MCF 10A (cell line): ENCODE measurements around the gene DUSP2. TPM values are rescaled to one million over a fixed set of nuclear protein-coding genes. Genes with fewer than 3 reads are reported as not detected.

Source experiments
- BruUV-seq: library from RNA; stranded (reverse); fragments of 400-500 nt; replicated peaks from 2 replicates; lab custom pipeline; 2021; lab: Mats Ljungman, UMichigan
- CTCF ChIA-PET: fragments of 300-600 bp; sonication (Branson Sonifier 250); formaldehyde crosslinking; extraction: SDS; loops from one replicate; lab custom pipeline; 2021; ENCODE audit warnings: antibody characterized with exemption, inconsistent platforms; lab: Yijun Ruan, JAX
- POLR2A ChIA-PET: fragments of 300-600, 350-650 bp; sonication (Branson Sonifier 250); formaldehyde crosslinking; extraction: SDS; loops from one replicate; lab custom pipeline; 2020; ENCODE audit warnings: antibody characterized with exemption, inconsistent platforms; lab: Yijun Ruan, JAX
- DNase-seq: peaks from one replicate; pipeline ENCODE4 v3.0.0-alpha.2; 2018; ENCODE audit not compliant: unreplicated experiment
- H3K27ac Mint-ChIP-seq: one replicate; pipeline ENCODE4 v1.8.0; 2022; ENCODE audit warnings: mild to moderate bottlenecking, low read depth, mixed read lengths; ENCODE audit not compliant: unreplicated experiment
- H3K27me3 Mint-ChIP-seq: one replicate; pipeline ENCODE4 v1.8.0; 2022; ENCODE audit warnings: mixed read lengths; ENCODE audit not compliant: insufficient read depth, unreplicated experiment
- H3K36me3 Mint-ChIP-seq: one replicate; pipeline ENCODE4 v1.8.0; 2022; ENCODE audit warnings: mild to moderate bottlenecking, moderate library complexity, mixed read lengths; ENCODE audit not compliant: insufficient read depth, unreplicated experiment
- H3K4me1 Mint-ChIP-seq: one replicate; pipeline ENCODE4 v1.8.0; 2022; ENCODE audit warnings: mixed read lengths; ENCODE audit not compliant: insufficient read depth, unreplicated experiment
- H3K4me3 Mint-ChIP-seq: one replicate; pipeline ENCODE4 v1.8.0; 2022; ENCODE audit warnings: mild to moderate bottlenecking, moderate library complexity, mixed read lengths; ENCODE audit not compliant: unreplicated experiment
- H3K9me3 Mint-ChIP-seq: one replicate; pipeline ENCODE4 v1.8.0; 2022; ENCODE audit warnings: mixed read lengths; ENCODE audit not compliant: unreplicated experiment
- intact Hi-C: fragments of 100-400 bp; cut with micrococcal nuclease; formaldehyde crosslinking; loops from 2 replicates; pipeline ENCODE4 v1.14.1; 2022
- total RNA-seq: library from RNA; stranded (reverse); gene quantifications from 2 replicates; pipeline ENCODE4 v1.2.3, GENCODE V29; 2022
- TF ChIP-seq, protein P1 (sequence below): fragments of 200-600 bp; IDR thresholded peaks from one replicate; pipeline ENCODE4 v1.8.0; 2022; ENCODE audit warnings: antibody characterized with exemption, mild to moderate bottlenecking; ENCODE audit not compliant: unreplicated experiment

Gene DUSP2
- total RNA-seq, 1 experiment from 2014 or later = 3.3 TPM

DNA sequence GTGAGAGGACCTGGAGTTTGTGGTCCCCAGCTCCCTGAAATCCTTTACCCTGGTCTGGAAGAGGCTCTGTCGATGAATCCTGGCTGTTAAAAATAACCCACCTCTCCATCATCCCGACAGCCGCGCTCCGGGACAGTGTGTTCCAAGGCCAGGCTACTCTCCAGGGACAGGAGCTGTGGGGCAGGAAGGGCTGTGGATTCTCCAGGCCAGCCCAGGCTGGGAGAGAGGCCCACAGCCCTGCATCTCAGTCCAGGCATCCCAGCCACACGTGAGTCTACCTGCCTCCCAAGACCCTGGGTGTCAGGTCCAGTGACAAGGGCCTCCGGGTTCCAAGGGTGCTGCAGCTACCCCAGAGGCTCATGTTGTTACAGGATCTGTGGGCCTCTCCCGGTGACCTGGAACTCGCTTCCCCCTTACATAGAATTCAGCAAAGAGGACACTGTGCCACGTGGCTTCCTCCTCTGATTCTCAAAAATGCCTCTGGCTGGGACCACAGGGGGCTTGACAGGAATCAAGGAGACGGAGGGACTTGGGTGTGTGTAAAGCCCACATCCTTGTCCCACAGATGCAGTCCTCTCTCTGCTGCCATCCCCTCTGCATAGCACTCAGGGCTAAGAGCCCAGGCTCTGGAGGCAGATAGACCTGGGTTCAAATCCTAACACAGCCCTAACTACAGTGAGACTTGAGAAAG, 46.2 kb downstream of the DUSP2 start:
- no peak for DNase-seq
- TF ChIP-seq, protein P1, sequence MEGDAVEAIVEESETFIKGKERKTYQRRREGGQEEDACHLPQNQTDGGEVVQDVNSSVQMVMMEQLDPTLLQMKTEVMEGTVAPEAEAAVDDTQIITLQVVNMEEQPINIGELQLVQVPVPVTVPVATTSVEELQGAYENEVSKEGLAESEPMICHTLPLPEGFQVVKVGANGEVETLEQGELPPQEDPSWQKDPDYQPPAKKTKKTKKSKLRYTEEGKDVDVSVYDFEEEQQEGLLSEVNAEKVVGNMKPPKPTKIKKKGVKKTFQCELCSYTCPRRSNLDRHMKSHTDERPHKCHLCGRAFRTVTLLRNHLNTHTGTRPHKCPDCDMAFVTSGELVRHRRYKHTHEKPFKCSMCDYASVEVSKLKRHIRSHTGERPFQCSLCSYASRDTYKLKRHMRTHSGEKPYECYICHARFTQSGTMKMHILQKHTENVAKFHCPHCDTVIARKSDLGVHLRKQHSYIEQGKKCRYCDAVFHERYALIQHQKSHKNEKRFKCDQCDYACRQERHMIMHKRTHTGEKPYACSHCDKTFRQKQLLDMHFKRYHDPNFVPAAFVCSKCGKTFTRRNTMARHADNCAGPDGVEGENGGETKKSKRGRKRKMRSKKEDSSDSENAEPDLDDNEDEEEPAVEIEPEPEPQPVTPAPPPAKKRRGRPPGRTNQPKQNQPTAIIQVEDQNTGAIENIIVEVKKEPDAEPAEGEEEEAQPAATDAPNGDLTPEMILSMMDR = no peak
- CTCF ChIA-PET = interaction anchor here (1.4 kb wide), 1 partner anchor 18 kb away, joined by 4 read pairs; the partner anchor contains the start of gene ADRA2B
- Mint-ChIP-seq H3K9me3 (no peaks in the 10 kb centered on the region), H3K27me3 (no peaks in the 10 kb centered on the region), H3K4me1 (no peaks in the 10 kb centered on the region), H3K27ac (no peak overlapping the region), H3K36me3 (no peaks in the 10 kb centered on the region), H3K4me3 (no peak overlapping the region)
- intact Hi-C loops = no loop called here
- no TSS peak for BruUV-seq
- POLR2A ChIA-PET = interaction anchor here (1.1 kb wide), 1 partner anchor 12 kb away, joined by 4 read pairs; no protein-coding TSS in a partner anchor

DNA sequence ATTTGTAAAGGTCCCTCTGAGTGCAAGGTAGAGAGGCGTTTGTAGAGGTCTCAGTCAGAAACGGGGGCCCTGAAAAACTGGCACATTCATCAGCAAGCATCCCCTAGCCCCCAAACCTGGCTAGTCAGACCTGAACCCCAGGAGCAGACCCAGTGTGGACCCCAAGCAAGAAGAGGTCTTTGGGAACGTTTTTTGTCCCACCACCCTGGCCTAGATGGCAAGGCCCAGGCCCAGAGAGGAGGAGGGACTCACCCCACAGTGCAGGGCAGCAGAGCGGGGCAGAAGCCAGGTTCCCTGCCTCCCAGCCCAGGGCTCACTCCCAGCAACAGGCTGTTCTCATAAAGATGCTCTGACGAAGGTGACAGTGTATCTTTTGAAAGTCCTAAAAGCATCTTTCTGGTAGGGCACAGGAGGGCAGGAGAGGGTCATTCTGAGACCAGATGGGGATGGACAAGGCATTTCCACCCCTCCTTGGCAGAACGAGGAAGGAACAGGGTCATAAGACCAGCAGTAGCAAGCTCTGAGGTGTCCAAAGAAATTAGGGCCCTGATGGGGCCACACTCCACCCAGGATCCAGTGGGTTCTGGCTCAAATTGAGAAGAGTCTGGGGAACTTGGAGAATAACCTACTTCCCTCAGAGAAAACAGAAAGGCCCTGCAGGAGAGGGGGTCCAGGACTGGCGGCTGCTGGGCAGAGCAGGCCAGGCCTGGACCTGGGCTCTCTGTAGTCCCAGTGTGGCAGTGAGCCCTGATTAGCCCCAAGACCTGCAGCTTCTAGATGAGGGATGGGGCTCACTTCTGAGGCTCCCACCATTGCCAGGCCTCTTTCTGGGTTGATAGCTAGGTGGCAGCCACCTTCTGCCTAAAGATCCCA, 47.1 kb downstream of the DUSP2 start:
- no peak overlapping the region for H3K4me3 Mint-ChIP-seq
- no peaks in the 10 kb centered on the region for H3K4me1 Mint-ChIP-seq
- DNase-seq = no peak
- no peaks in the 10 kb centered on the region for H3K27me3 Mint-ChIP-seq
- no peaks in the 10 kb centered on the region for H3K36me3 Mint-ChIP-seq
- H3K9me3 Mint-ChIP-seq = no peaks in the 10 kb centered on the region
- intact Hi-C loops = no loop called here
- ChIA-PET POLR2A (interaction anchor here (1.1 kb wide), 1 partner anchor 12 kb away, joined by 4 read pairs; no protein-coding TSS in a partner anchor), CTCF (interaction anchor here (1.4 kb wide), 1 partner anchor 19 kb away, joined by 4 read pairs; the partner anchor contains the start of gene ADRA2B)
- TF ChIP-seq, protein P1 = no peak
- H3K27ac Mint-ChIP-seq = no peak overlapping the region
- no TSS peak for BruUV-seq

DNA sequence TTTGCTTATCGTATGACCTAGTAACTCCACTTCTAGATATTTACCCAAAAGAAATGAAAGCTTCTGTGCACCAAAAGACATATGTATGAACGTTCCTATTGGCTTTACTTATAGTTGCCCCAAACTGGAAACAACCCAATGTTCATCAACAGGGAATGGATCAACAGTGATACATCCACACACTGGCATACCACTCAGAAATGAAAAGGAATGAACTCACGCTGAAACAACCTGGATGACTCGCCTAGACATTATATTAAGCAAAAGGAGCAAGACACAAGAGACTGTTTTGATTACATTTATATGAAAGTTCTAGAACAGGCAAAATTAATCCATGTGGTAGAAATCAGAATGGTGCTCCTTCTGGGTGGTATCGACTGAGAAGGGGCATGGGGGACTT, 47.8 kb downstream of the DUSP2 start:
- Mint-ChIP-seq H3K4me1 (peaks cover under 1% of the 10 kb centered on the region), H3K36me3 (no peaks in the 10 kb centered on the region), H3K27me3 (no peaks in the 10 kb centered on the region), H3K27ac (no peak overlapping the region), H3K4me3 (no peak overlapping the region), H3K9me3 (no peaks in the 10 kb centered on the region)
- DNase-seq = no peak
- ChIA-PET POLR2A (no interaction called here), CTCF (interaction anchor here (1.0 kb wide), 1 partner anchor 23 kb away, joined by 3 read pairs; no protein-coding TSS in a partner anchor)
- BruUV-seq = no TSS peak
- intact Hi-C loops = no loop called here
- TF ChIP-seq, protein P1 = no peak

DNA sequence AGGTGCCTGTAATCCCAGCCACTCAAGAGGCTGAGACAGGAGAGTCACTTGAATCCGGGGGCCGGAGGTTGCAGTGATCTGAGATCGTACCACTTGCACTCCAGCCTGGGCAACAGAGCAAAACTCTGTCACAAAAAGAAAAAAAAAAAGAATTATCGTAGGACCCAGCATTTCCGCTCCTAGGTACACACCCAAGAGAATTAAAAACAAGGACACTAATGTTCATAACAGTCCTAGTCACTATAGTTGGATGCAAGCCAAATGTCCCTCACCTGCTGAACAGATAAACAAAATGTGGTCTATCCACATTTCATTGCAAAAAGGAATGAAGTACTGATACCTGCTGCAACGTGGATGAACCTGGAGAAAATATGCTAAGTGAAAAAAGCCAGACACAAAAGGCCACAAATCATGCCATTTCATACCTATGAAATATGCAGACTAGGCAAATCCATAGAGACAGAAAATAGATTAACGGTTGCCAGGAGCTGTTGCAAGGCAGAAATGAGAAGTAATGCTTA, 50.1 kb downstream of the DUSP2 start:
- no peak overlapping the region for H3K27ac Mint-ChIP-seq
- TF ChIP-seq, protein P1 = no peak

More for the DNA sequence above, 50.1 kb downstream of the DUSP2 start:
- H3K9me3 Mint-ChIP-seq = no peaks in the 10 kb centered on the region
- H3K4me3 Mint-ChIP-seq = no peak overlapping the region
- no peaks in the 10 kb centered on the region for H3K36me3 Mint-ChIP-seq
- BruUV-seq = no TSS peak
- no peak for DNase-seq
- no peaks in the 10 kb centered on the region for H3K27me3 Mint-ChIP-seq
- ChIA-PET CTCF (no interaction called here), POLR2A (no interaction called here)
- intact Hi-C loops = no loop called here
- H3K4me1 Mint-ChIP-seq = peaks cover 9% of the 10 kb centered on the region
